Astrocyte (in vitro differentiated cells and primary cell): ENCODE results near the gene VWCE. TPM values are rescaled to one million over a fixed set of nuclear protein-coding genes. Genes with fewer than 3 reads are reported as not detected.

Source experiments
- DNase-seq: peaks from one replicate; pipeline ENCODE4 v3.0.0-alpha.2; 2010; ENCODE audit warnings: low read depth
- FAIRE-seq: peaks from 2 replicates; lab custom pipeline; 2011; peaks lifted over from hg19 to GRCh38; lab: Jason Lieb, UNC
- H2AFZ ChIP-seq: 2 replicates; pipeline ENCODE4 v1.6.0; 2012; ENCODE audit warnings: low read depth, low read length, inconsistent platforms
- H3K27ac ChIP-seq: 2 replicates; pipeline ENCODE4 v1.5.1; 2011; ENCODE audit warnings: low read depth, low read length, inconsistent platforms
- H3K27me3 ChIP-seq: 2 replicates; pipeline ENCODE4 v1.6.0; 2011; ENCODE audit warnings: low read length, inconsistent platforms; ENCODE audit not compliant: insufficient read depth
- H3K36me3 ChIP-seq: 2 replicates; pipeline ENCODE4 v1.5.1; 2011; ENCODE audit warnings: low read length, inconsistent platforms; ENCODE audit not compliant: insufficient read depth
- H3K4me1 ChIP-seq: 2 replicates; pipeline ENCODE4 v1.5.1; 2011; ENCODE audit warnings: low read length, inconsistent platforms; ENCODE audit not compliant: insufficient read depth
- H3K4me2 ChIP-seq: 2 replicates; pipeline ENCODE4 v1.6.0; 2012; ENCODE audit warnings: low read length, inconsistent platforms
- H3K4me3 ChIP-seq: 2 replicates; pipeline ENCODE4 v1.5.1; 2011; ENCODE audit warnings: low read depth, mild to moderate bottlenecking, low read length, inconsistent platforms; ENCODE audit not compliant: insufficient read depth
- H3K79me2 ChIP-seq: 2 replicates; pipeline ENCODE4 v1.6.0; 2012; ENCODE audit warnings: mild to moderate bottlenecking, low read length, inconsistent platforms; ENCODE audit not compliant: insufficient read depth
- H3K9ac ChIP-seq: 2 replicates; pipeline ENCODE4 v1.6.0; 2012; ENCODE audit warnings: mild to moderate bottlenecking, low read length, inconsistent platforms
- H3K9me3 ChIP-seq: 2 replicates; pipeline ENCODE4 v1.5.1; 2012; ENCODE audit warnings: low read depth, mild to moderate bottlenecking, low read length, inconsistent platforms; ENCODE audit not compliant: insufficient read depth
- H4K20me1 ChIP-seq: 2 replicates; pipeline ENCODE4 v1.6.0; 2012; ENCODE audit warnings: low read length, inconsistent platforms; ENCODE audit not compliant: insufficient read depth
- H3K27ac Mint-ChIP-seq: one replicate; pipeline ENCODE4 v1.8.0; 2021; ENCODE audit warnings: mild to moderate bottlenecking, mixed read lengths; ENCODE audit not compliant: unreplicated experiment
- H3K27me3 Mint-ChIP-seq: one replicate; pipeline ENCODE4 v1.8.0; 2021; ENCODE audit warnings: low read depth, mixed read lengths; ENCODE audit not compliant: unreplicated experiment
- H3K36me3 Mint-ChIP-seq: one replicate; pipeline ENCODE4 v1.8.0; 2021; ENCODE audit warnings: low read depth, mixed read lengths; ENCODE audit not compliant: unreplicated experiment
- H3K4me1 Mint-ChIP-seq: one replicate; pipeline ENCODE4 v1.8.0; 2021; ENCODE audit warnings: low read depth, mixed read lengths; ENCODE audit not compliant: unreplicated experiment
- H3K4me3 Mint-ChIP-seq: one replicate; pipeline ENCODE4 v1.8.0; 2021; ENCODE audit warnings: mild to moderate bottlenecking, moderate library complexity, mixed read lengths; ENCODE audit not compliant: unreplicated experiment
- H3K9me3 Mint-ChIP-seq: one replicate; pipeline ENCODE4 v1.8.0; 2021; ENCODE audit warnings: mild to moderate bottlenecking, mixed read lengths; ENCODE audit not compliant: unreplicated experiment
- CTCF ChIP-seq: IDR thresholded peaks from 2 replicates; pipeline ENCODE4 v1.5.1; 2011; ENCODE audit warnings: low read depth, mild to moderate bottlenecking, inconsistent platforms, low read length, moderate library complexity; ENCODE audit not compliant: insufficient read depth
- EZH2 ChIP-seq: IDR thresholded peaks from 2 replicates; pipeline ENCODE4 v1.6.1; 2012; ENCODE audit warnings: mild to moderate bottlenecking, low read length, inconsistent platforms; ENCODE audit not compliant: insufficient read depth
- total RNA-seq: library from RNA; stranded (reverse); gene quantifications from 2 replicates; pipeline ENCODE4 v1.2.1, GENCODE V29; 2021

The VWCE gene
- total RNA-seq, 1 donor from 2014 or later = 17.7 TPM

DNA sequence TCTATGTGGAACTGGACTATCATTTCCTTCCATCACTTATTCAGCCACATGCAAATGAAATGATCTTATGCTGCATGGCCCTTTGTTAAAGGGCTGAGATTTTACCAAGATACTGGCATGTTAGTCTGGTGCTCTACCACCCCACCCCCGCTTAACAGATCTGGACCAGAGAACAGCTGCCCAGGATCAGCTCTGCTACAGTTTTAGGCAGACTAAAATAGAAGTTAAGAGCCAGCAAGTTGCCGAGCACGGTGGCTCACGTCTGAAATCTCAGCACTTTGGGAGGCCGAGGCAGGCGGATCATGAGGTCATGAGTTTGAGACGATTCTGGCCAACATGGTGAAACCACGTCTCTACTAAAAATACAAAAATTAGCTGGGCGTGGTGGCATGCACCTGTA lies 33.2 kb upstream of the VWCE start:
- H3K27ac ChIP-seq = no peak overlapping the region
- peaks cover 22% of the 10 kb centered on the region for H3K4me1 ChIP-seq
- no peak overlapping the region for H3K9ac ChIP-seq
- no peaks in the 10 kb centered on the region for H3K9me3 ChIP-seq
- Mint-ChIP-seq H3K4me1 (peaks cover 46% of the 10 kb centered on the region), H3K27ac (peak overlapping the region; percentile 73), H3K36me3 (peaks cover 12% of the 10 kb centered on the region), H3K27me3 (no peaks in the 10 kb centered on the region), H3K4me3 (no peak overlapping the region), H3K9me3 (no peaks in the 10 kb centered on the region)
- H3K36me3 ChIP-seq = peaks cover 42% of the 10 kb centered on the region
- no peak for DNase-seq
- peaks cover 81% of the 10 kb centered on the region for H3K79me2 ChIP-seq
- peaks cover 85% of the 10 kb centered on the region for H4K20me1 ChIP-seq
- no peak for TF ChIP-seq CTCF
- TF ChIP-seq EZH2 = no peak
- H3K27me3 ChIP-seq = no peaks in the 10 kb centered on the region
- no peak overlapping the region for H2AFZ ChIP-seq
- H3K4me2 ChIP-seq = no peak overlapping the region
- FAIRE-seq = no peak
- H3K4me3 ChIP-seq = no peak overlapping the region

DNA sequence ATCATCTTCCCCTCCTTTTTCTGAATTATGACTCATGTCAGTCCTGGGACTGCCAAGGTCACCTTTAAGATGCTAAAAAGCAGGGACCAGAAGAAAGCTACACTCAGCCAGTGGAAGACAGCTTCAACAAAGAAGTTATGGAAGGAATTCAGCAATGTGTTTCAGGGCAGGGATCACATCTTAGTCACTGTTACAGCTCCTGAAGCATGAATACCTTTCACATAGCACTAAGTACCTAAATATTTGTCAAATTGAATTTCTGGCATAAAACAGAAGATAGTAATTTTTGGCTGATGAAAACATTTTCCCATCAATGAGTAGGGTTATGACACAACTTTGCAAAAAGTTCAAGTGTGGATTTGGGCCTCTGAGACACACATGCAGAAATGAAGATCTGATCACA lies 32.6 kb upstream of the VWCE start:
- no peak overlapping the region for H3K4me3 Mint-ChIP-seq
- no peaks in the 10 kb centered on the region for H3K27me3 Mint-ChIP-seq
- Histone ChIP-seq H3K36me3 (peaks cover 49% of the 10 kb centered on the region), H3K4me3 (no peak overlapping the region), H3K4me1 (peaks cover 21% of the 10 kb centered on the region), H3K27me3 (no peaks in the 10 kb centered on the region), H3K79me2 (peaks cover 75% of the 10 kb centered on the region), H4K20me1 (peaks cover 91% of the 10 kb centered on the region), H3K4me2 (peak overlapping the region; percentile 11), H2AFZ (no peak overlapping the region), H3K27ac (peak overlapping the region; percentile 40), H3K9ac (peak overlapping the region; percentile 6), H3K9me3 (no peaks in the 10 kb centered on the region)
- DNase-seq = peak; percentile 66
- H3K27ac Mint-ChIP-seq = no peak overlapping the region
- no peaks in the 10 kb centered on the region for H3K9me3 Mint-ChIP-seq
- H3K36me3 Mint-ChIP-seq = peaks cover 16% of the 10 kb centered on the region
- H3K4me1 Mint-ChIP-seq = peaks cover 46% of the 10 kb centered on the region
- no peak for TF ChIP-seq EZH2
- TF ChIP-seq CTCF = no peak
- FAIRE-seq = peak; percentile 5

DNA sequence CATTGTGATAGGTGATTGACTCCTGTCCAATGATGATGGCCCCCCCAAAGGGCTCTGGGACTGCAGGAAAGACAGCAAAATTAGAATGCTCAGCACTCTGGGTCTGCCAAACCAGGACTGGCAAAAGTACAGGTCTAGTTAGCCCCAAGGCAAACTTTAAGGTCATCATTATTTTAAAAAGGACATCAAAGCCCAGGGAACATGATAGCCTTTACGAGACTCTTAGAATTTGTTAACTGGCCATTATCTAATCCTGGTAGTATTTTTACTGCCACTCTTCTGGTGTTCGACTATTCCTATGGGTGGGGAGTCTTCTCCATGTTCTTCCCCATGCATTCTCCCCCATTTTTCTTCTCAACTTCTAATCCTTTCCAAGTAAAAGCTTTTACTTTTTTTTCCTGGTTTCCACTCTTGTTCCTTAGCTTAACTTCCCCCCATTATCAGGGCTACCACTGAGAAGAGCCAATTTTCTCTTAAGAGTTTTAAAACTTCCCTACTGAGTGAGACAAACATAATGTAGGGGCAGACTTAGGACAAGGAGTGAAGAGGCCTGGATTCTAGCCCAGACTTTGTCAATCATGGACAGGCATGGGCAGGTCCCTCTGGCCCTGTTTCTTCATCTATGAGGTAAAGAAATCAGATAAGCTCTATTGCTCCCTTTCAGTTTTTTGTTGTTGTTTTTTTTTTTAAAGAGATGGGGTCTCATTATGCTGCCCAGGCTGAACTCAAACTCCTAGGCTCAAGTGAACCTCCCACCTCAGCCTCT lies 30.7 kb upstream of the VWCE start:
- peaks cover 56% of the 10 kb centered on the region for H3K79me2 ChIP-seq
- Mint-ChIP-seq H3K4me3 (no peak overlapping the region), H3K4me1 (peaks cover 30% of the 10 kb centered on the region), H3K27me3 (no peaks in the 10 kb centered on the region), H3K27ac (peak overlapping the region; percentile 12), H3K9me3 (no peaks in the 10 kb centered on the region), H3K36me3 (peaks cover 19% of the 10 kb centered on the region)
- no peak overlapping the region for H3K27ac ChIP-seq
- peak overlapping the region; percentile 7 for H3K9ac ChIP-seq
- no peaks in the 10 kb centered on the region for H3K27me3 ChIP-seq
- no peak overlapping the region for H3K4me2 ChIP-seq
- no peak for FAIRE-seq
- H4K20me1 ChIP-seq = peaks cover 91% of the 10 kb centered on the region
- peaks cover 8% of the 10 kb centered on the region for H3K4me1 ChIP-seq
- TF ChIP-seq CTCF (no peak), EZH2 (no peak)
- DNase-seq = peak; percentile 16
- no peaks in the 10 kb centered on the region for H3K9me3 ChIP-seq
- no peak overlapping the region for H3K4me3 ChIP-seq
- H2AFZ ChIP-seq = no peak overlapping the region
- H3K36me3 ChIP-seq = peaks cover 67% of the 10 kb centered on the region
